Measurements from ENCODE around the gene ANLN. TPM values are rescaled to one million over a fixed set of nuclear protein-coding genes. Genes with fewer than 3 reads are reported as not detected.

ANLN gene
- total RNA-seq, 1 experiment from 2014 or later = 238 TPM

DNA sequence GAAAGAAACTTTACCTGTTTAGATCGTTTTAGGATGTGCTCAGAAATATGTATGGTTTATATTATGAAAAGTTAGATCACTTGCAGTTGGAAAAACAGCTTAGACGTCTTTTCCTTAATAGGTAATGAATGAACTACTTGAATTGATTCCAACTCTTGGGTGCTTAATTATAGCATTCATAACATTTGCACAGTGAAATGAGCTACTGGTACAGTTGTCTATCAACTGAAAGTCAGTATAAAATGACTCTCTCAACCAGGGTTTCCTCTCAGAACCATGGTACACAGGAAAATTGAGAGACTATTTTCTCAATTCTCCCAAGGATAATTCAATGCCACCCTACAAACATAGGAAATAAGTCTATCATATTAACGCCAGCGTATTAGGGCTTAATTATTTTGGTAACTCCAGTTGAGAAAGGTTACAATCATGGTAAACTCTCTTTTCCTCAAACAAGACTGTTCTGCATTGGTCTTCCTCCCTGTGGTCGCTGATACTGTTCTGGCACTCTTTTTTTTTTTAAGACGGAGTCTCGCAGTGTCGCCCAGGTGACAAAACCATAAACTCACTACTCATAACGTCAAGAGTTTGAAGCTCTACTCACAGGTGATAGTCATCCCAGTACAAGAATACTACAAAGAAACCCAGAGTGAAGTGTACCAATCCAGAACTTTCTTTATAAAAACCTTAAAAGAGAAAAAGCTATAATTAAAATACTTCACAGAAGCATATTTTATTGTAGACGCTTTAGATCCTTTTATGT, 2.0 kb downstream of the ANLN start:
- intact Hi-C loops (cut with micrococcal nuclease; ENCODE audit: unreplicated experiment) (no loop called here), in situ Hi-C loops (cut with HindIII; ENCODE audit: low pct_unique_long_range_greater_than_20kb, low sequenced_read_pairs) (no loop called here)
- no peaks in the 10 kb centered on the region for H3K27me3 ChIP-seq (ENCODE audit: control insufficient read depth, insufficient read depth, low read length)
- TSS peak; percentile 82 for BruUV-seq (replicated peaks)
- TF ChIP-seq, protein P1, sequence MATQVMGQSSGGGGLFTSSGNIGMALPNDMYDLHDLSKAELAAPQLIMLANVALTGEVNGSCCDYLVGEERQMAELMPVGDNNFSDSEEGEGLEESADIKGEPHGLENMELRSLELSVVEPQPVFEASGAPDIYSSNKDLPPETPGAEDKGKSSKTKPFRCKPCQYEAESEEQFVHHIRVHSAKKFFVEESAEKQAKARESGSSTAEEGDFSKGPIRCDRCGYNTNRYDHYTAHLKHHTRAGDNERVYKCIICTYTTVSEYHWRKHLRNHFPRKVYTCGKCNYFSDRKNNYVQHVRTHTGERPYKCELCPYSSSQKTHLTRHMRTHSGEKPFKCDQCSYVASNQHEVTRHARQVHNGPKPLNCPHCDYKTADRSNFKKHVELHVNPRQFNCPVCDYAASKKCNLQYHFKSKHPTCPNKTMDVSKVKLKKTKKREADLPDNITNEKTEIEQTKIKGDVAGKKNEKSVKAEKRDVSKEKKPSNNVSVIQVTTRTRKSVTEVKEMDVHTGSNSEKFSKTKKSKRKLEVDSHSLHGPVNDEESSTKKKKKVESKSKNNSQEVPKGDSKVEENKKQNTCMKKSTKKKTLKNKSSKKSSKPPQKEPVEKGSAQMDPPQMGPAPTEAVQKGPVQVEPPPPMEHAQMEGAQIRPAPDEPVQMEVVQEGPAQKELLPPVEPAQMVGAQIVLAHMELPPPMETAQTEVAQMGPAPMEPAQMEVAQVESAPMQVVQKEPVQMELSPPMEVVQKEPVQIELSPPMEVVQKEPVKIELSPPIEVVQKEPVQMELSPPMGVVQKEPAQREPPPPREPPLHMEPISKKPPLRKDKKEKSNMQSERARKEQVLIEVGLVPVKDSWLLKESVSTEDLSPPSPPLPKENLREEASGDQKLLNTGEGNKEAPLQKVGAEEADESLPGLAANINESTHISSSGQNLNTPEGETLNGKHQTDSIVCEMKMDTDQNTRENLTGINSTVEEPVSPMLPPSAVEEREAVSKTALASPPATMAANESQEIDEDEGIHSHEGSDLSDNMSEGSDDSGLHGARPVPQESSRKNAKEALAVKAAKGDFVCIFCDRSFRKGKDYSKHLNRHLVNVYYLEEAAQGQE (IDR thresholded peaks at IDR 0.05; ENCODE audit: insufficient read depth in 1 of 2, low read depth in 2 of 2, low read length in 1 of 2) = no peak; a peak in 1 of 4 replicates
- peak; percentile 51; the same call in 1 of the 2 replicates for TF ChIP-seq POLR2AphosphoS5 (IDR thresholded peaks at IDR 0.05; ENCODE audit: low read depth, low read length)
- peak; percentile 64 for DNase-seq (ENCODE audit: low read depth, low spot score)
- H3K36me3 ChIP-seq (ENCODE audit: control insufficient read depth, insufficient read depth, low read length) = peaks cover 20% of the 10 kb centered on the region
- ATAC-seq = no peak
- H3K4me1 ChIP-seq (ENCODE audit: control insufficient read depth, insufficient read depth, low read length) = peaks cover 53% of the 10 kb centered on the region
- CTCF ChIA-PET = interaction anchor here (0.6 to 0.9 kb wide), 4 partner anchors 24 to 240 kb away, joined by 3 to 5 read pairs (median 3); a partner anchor contains a TSS
- peaks cover 22% of the 10 kb centered on the region; the same call in 1 of the 2 replicates for H3K9me3 ChIP-seq (ENCODE audit: control insufficient read depth, insufficient read depth, low read depth, low read length)
- peak overlapping the region; percentile 90 for H3K27ac ChIP-seq (ENCODE audit: low read length)
- POLR2A ChIA-PET = interaction anchor here (0.6 to 2.5 kb wide), 6 partner anchors 9 to 268 kb away, joined by 6 to 11 read pairs (median 10); a partner anchor contains a TSS
- H3K4me3 ChIP-seq (ENCODE audit: low read depth in 2 of 2, low read length in 2 of 2) = peak overlapping the region; percentile 87 to 89

DNA sequence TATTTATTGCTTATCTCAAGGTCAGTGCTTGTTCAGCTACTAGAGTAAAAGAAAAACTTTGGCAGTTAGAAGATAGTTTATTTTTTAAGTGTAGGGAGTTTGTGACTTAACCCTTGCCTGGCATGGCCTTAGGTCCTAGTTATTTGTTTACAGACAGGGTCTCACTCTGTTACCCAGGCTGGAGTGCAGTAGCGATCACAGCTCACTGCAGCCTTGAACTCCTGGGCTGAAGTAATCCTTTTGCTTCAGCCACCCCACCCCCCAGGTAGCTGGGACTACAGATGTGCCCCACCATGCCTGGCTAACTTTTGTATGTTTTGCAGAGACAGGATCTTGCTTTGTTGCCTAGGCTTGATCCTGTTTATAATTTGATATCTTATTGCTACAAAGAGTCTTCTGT, 4.2 kb downstream of the ANLN start:
- ChIA-PET POLR2A (interaction anchor here (0.6 to 2.5 kb wide), 2 partner anchors 27 to 64 kb away, joined by 3 to 11 read pairs; a partner anchor contains a TSS), CTCF (interaction anchor here (1.9 kb wide), 1 partner anchor 27 kb away, joined by 7 read pairs; a partner anchor contains a TSS)
- no peak for TF ChIP-seq CTCF (IDR thresholded peaks at IDR 0.05)
- TF ChIP-seq SIN3A (IDR thresholded peaks at IDR 0.05; ENCODE audit: borderline replicate concordance, insufficient read depth, low read depth, low read length) = no peak
- TF ChIP-seq TCF7L2 (IDR thresholded peaks at IDR 0.05; ENCODE audit: low read depth, low read length) = no peak
- TF ChIP-seq POLR2AphosphoS5 (IDR thresholded peaks at IDR 0.05; ENCODE audit: low read depth, low read length) = no peak
- TF ChIP-seq, protein P1 (IDR thresholded peaks at IDR 0.05; ENCODE audit: insufficient read depth in 1 of 2, low read depth in 2 of 2, low read length in 1 of 2) = no peak
- no TSS peak for BruUV-seq (replicated peaks)
- Histone ChIP-seq H3K27ac (ENCODE audit: low read length) (peak overlapping the region; percentile 90), H3K9me3 (ENCODE audit: control insufficient read depth, insufficient read depth, low read depth, low read length) (peaks cover 22% of the 10 kb centered on the region; the same call in 1 of the 2 replicates), H3K4me1 (ENCODE audit: control insufficient read depth, insufficient read depth, low read length) (peaks cover 37% of the 10 kb centered on the region), H3K4me3 (ENCODE audit: low read depth in 2 of 2, low read length in 2 of 2) (peak overlapping the region; percentile 39 to 89), H3K36me3 (ENCODE audit: control insufficient read depth, insufficient read depth, low read length) (peaks cover 36% of the 10 kb centered on the region), H3K27me3 (ENCODE audit: control insufficient read depth, insufficient read depth, low read length) (no peaks in the 10 kb centered on the region)
- ATAC-seq (no peak), DNase-seq (ENCODE audit: low read depth, low spot score) (peak; percentile 15)
- intact Hi-C loops (cut with micrococcal nuclease; ENCODE audit: unreplicated experiment) = no loop called here
- in situ Hi-C loops (cut with HindIII; ENCODE audit: low pct_unique_long_range_greater_than_20kb, low sequenced_read_pairs) = no loop called here

Data from Panc1 (cell line).